Measurements from ENCODE around the gene KATNAL2.

DNA sequence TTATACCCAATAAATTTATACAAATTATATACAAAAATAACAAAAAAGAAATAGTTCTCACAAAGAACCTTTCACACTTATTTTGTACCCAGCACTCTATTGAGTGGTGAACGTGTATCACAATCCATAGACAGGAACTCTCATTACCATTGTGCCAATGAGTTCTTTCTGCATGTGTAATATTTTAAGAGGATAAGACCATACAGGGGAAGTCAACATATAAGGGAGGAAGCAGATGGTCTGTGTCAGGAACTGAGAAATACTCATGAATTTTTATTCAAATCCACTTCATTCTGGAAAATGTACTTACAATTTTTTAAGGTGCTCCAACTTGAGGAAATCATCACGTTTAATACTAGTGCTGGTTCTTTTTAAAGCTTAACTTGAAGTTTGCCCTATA lies 145.1 kb downstream of the KATNAL2 start:
- no peak for TF ChIP-seq POLR2A (IDR thresholded peaks at IDR 0.05; ENCODE audit: low read depth, low read length)
- no peak for TF ChIP-seq TAF1 (IDR thresholded peaks at IDR 0.05; ENCODE audit: borderline replicate concordance, low read depth, low read length)
- no peak for TF ChIP-seq POLR2AphosphoS5 (IDR thresholded peaks at IDR 0.05; ENCODE audit: low read depth, low read length)
